IPS DF 4.7 (cell line): ENCODE data around the gene GRID1.

Source experiments
- DNase-seq: peaks from one replicate; pipeline ENCODE4 v3.0.0-alpha.2; 2013; ENCODE audit warnings: low spot score; ENCODE audit errors: extremely low read depth

Gene GRID1

DNA sequence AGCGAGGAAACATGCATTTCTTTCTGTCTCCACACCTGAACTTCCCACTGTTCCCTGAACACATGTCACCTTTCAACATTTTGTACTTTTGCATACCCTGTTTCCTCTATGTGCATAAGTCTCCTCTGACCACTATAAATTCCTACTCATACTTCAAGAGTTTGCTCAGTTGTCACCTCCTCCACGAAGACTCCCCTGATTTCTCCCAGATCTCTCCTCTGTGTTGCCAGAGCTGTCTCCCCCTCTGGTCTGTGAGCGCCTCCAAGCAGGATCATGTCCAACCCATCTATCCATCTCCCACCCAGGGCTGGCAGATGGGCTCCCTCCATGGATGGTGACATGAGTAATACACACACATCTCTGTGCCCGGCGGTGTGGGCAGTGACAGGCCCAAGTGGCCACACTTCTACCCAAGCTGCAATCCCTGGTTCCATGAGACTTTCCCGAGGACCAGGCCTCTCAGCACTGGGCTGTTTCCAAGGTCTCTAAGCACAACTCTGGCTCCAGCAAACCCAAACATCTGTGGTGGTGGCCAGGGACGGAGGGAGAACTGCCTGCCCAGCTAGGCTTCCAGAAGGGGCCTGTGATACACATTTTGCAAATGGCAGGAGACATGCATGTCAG lies 135.9 kb downstream of the GRID1 start:
- DNase-seq: no peak

- no peak for DNase-seq
Observed at GRCh38 chr10:86229811-86230556, 136.6 kb downstream of the GRID1 start.

GRCh38 chr10:86229376-86229775 lies 137.2 kb downstream of the GRID1 start:
- DNase-seq: no peak

DNA sequence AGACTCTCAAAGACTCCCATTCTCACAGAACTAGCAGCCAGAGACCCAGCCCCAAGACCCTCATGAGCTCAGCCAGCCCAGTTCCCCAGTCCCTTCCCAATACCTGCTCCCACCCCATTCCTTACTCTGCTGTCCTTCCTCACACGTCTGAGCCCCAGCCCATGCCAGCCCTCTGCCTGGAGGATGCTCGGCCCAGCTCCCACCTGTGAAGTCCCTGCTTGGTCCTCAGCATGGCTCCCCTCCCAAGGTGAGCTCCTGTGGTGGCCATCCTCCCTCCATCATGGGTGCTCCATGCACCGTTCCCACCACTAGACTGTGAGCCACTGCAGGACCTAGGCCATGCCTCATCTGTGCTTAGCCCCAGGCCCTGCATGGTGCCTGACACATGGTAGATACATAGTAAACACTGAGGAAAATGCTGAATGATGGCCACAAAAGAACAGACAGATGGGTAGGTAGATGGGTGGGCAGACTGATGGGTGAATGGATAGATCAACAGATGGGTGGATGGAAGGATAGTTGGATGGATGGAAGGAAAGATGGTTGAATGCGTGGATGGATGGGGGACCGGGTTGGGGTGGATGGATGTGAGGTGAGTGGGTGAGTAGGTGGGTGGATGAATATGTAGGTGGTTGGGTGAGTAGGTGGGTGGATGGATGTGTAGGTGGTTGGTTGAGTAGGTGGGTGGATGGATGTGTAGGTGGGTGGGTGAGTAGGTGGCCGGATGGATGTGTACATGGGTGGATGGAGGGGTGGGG lies 138.9 kb downstream of the GRID1 start:
- DNase-seq: no peak

GRCh38 chr10:86226781-86227201 lies 139.8 kb downstream of the GRID1 start:
- no peak for DNase-seq

DNA sequence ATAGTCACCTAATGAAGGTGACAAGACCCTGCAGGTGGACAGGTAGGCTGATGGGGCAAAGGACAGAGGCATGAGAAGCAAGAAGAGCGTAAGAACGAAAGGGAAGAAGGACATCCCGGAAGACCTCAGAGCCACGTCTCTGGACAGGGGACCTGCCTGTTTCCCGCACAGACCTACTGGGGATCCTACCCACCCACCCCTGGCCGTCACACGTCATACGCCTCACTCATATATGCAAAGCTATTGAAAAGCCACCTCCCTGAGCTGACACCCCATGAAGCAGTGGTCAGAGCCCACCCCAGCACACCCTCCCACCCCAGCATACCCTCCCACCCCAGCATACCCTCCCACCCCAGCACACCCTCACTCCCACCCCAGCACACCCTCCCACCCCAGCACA lies 140.6 kb downstream of the GRID1 start:
- no peak for DNase-seq

DNA sequence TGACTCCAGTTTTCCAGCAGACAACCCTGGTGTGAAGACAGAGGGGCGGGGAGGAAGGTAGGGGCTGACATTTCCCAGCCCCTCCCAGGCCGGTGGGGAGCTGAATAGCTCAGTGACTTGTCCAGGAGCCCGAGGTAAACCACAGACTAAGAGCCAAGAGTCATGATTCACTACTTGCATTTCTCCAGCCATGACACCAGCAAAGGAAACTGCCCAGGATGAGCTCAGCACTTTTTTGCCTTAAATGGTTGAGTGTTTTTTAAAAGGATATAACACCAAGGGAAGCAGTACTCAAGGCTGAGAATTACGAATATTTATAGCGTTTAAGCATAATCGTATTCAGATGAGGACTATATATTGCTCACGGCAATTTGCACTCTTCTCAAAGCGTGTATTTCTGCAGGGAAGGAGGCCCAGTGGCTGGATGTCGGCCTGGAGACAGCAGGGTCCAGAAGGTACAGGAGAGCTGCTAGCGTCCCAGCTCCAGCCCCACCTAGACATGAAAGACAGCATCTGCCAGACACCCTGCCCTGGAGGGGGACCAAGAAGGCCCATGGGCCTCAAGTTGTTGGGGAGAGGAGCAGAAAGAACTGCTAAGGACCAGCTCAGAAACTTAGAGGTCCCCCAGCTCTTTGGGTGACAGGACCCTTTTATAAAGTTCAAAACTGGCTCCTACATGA lies 141.4 kb downstream of the GRID1 start:
- no peak for DNase-seq

DNA sequence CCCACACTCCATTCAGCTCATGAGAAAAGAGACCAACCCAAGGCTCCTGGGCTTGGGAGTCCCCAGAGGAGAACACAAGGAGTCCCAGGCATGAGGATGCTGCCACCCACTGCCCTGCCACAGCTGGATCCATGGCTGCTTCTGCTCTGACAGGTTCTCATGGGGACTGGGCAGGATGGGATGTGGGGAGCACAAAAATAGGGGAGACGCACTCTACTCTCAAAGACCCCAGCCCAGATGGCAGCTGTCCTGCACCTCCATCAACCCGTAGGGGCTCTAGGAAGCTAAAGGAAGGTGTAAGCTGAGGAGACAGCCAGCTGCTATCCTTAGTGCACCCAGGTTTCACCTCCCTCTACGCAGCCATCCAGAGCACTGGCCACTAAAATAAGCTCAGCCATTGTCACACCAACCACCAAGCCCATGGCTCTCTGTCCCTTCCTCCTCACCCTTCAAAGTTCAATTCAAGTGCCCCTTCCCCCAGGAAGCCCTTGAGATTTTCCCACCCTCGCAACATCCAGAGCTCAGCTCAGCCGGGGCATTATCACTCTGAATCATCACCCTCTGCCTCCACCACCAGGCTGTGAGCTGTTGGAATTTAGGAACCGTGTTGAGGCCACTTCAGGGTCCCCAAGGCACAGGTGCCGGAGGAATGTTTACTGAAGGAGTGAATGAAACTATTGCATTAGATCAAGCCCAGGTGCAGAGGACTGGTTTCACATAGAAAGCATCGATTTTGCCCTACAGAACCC lies 142.1 kb downstream of the GRID1 start:
- no peak for DNase-seq

GRCh38 chr10:86223256-86223655 lies 143.3 kb downstream of the GRID1 start:
- no peak for DNase-seq

DNA sequence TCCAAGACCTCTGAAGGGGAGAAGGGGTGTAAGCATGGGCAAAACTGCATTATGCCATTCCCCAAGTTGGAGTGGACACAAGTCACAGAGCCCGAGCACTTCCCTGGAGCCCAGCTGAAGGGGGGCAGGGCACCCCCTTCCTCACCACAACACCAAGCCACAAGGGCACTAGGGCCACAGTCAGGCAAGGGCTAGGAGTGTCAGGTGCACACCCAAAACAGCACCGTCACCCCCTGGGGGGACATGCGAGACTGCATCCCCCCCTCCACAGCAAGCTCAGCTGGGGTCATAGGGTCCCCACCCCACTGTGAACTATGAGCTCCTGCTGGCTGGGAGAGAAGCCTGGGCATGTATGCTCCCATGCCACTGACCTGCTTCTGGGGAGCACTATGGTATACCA lies 143.9 kb downstream of the GRID1 start:
- DNase-seq: no peak

GRCh38 chr10:86222336-86222650 lies 144.3 kb downstream of the GRID1 start:
- DNase-seq: no peak

GRCh38 chr10:86221442-86222335 lies 144.9 kb downstream of the GRID1 start:
- DNase-seq: no peak

- no peak for DNase-seq
Observed at GRCh38 chr10:86220626-86221025, 146.0 kb downstream of the GRID1 start.

DNA sequence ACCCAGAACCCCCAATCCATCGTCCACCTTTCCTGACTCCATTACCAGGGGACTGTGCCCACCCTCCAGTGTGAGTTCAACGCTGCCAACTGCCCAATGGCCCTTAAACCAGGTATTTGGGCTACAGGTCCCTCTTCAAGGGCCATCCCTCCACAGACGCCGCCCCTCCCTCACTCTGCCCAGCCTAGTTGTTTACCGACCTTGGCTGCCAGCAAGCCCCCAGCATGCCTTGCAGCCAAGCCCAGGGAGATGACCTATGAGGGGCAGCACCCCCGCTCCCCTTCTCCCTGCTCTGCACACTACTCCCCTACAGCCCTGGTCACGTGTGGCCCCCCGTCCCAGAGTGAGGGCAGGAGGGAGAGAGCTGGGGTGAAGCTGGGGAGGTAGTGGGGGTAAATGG lies 147.3 kb downstream of the GRID1 start:
- DNase-seq: no peak

- DNase-seq: no peak
Observed at GRCh38 chr10:86218842-86219241, 147.8 kb downstream of the GRID1 start.

DNA sequence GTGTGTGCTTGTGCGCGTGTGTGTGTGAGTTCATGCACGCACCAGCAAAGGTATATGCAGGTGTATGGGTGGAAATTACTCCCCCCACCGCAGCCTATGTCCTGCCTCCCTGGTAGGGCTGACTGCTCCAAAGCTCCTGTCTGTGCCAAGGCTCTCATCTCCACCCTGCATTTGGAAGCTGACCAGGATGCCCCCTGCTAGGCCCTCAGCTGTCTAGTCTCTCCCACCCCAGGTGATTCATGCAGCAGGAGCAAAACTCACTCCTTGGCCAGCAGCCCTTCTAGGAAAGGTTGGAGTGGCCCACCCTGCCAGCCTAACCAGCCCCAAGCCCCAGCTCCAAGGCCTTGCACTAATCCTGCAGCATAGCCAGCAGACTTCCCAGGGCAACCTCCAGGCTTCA lies 148.4 kb downstream of the GRID1 start:
- no peak for DNase-seq

DNA sequence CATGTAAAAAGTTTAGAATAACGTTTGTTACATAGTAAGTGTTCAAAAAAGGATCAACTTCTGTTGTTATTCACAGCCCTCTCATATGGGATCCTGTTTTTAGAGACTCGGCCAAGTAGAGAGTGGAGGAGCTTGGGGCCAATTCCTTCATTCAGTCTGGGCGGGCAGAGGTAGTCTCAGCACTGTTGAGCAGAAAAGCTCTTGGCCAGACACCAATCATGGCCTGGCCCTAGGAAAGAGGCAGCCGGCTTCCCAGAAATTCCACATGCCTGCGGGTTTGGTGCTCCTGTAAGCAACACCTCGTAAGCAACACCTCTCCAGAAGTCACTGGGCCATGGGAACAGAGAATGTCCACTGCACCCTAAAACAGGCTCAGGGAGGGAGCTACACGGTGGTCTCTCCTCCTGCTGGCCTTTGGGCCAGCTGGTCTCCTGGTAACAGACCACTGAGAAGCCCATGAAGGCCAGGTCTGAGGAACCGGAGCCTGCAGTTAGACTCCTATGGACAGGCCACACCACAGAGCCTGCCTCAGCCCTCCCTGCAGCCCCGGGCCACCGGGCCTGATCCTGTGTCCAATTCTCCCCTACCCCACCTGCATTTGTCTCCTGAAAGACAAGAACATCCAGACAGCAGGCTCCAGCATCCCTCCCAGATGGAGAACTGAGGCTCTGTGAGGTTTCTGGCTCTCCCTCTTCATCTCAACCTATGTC lies 149.1 kb downstream of the GRID1 start:
- no peak for DNase-seq

GRCh38 chr10:86216886-86217285 lies 149.7 kb downstream of the GRID1 start:
- no peak for DNase-seq

- no peak for DNase-seq
Observed at GRCh38 chr10:86215712-86216111, 150.9 kb downstream of the GRID1 start.

DNA sequence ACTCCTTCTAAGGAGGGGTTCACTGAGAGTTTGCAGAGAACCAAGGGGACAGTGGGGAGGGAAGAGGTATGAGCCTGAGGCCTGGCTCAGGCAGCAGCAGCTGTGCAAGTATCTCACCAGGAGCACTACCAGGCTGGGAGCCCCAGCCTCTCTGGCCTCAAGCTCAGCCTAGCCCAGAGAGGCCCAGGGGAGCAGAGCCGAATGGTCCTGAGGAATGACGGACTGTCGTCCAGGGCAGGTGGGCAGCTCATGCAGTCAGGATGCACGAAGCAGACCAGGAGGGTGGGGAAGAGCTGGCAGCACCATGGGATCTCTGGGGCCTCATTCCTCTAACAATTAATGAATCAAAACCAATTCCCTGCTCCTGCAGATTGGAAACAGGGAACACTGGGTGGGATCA lies 151.5 kb downstream of the GRID1 start:
- no peak for DNase-seq
